ENCODE data around the gene MUC22. TPM values are rescaled to one million over a fixed set of nuclear protein-coding genes. Genes with fewer than 3 reads are reported as not detected.

The MUC22 gene
- total and polyA plus RNA-seq, 2 of the 4 experiments (the other 2 are of a cell fraction), result 0.02 TPM; not detected in 1

DNA sequence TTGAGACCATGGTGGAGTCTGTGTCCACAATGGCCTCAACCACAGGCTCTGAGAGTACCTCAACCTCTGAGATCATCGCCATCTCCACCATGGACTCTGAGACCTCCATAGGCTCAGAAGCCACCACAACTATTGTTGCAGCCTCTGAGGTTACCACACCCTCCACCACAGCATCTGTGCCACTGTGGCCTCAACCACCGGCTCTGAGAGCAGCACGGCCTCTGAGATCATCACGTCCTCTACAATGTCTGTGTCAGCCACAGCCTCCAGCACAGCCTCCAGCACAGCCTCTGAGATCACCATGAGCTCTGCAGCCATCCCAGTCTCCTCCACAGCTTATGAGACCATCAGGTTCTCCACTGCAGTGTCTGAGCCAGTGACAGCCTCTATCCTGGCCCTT is 46.2 kb upstream of the MUC22 start:
- H3K4me2 ChIP-seq (ENCODE audit: low read depth, low read length), result no peak overlapping the region
- H3K4me1 ChIP-seq (ENCODE audit: control insufficient read depth, insufficient read depth, low read length), result no peaks in the 10 kb centered on the region
- peaks cover 28% of the 10 kb centered on the region for H3K27me3 ChIP-seq (ENCODE audit: control insufficient read depth, insufficient read depth, low read length)
- no peaks in the 10 kb centered on the region for H3K9me1 ChIP-seq (ENCODE audit: insufficient read depth, low read length)
- TF ChIP-seq RAD21 (IDR thresholded peaks at IDR 0.05; ENCODE audit: low read length) (no peak), MAZ (IDR thresholded peaks at IDR 0.05; ENCODE audit: borderline replicate concordance, low read depth, low read length) (no peak), SMC3 (IDR thresholded peaks at IDR 0.05; ENCODE audit: low read depth, low read length) (no peak), POLR2A (IDR thresholded peaks at IDR 0.05; ENCODE audit: low read depth, low read length) (no peak), RFX5 (IDR thresholded peaks at IDR 0.05; ENCODE audit: low read depth, low read length) (no peak), USF2 (IDR thresholded peaks at IDR 0.05; ENCODE audit: low read depth, low read length) (no peak), CHD1 (IDR thresholded peaks at IDR 0.05; ENCODE audit: low read depth, low read length) (no peak), MAFK (IDR thresholded peaks at IDR 0.05; ENCODE audit: low read depth, low read length) (no peak), BHLHE40 (IDR thresholded peaks at IDR 0.05; ENCODE audit: low read depth, low read length) (no peak), FOS (IDR thresholded peaks at IDR 0.05; ENCODE audit: low read depth, low read length) (no peak), RCOR1 (IDR thresholded peaks at IDR 0.05; ENCODE audit: insufficient replicate concordance, low read length) (no peak), MXI1 (IDR thresholded peaks at IDR 0.05; ENCODE audit: borderline replicate concordance, low read depth, low read length) (no peak), CEBPB (IDR thresholded peaks at IDR 0.05; ENCODE audit: low read depth, low read length) (no peak)
- TF ChIP-seq, protein P1, sequence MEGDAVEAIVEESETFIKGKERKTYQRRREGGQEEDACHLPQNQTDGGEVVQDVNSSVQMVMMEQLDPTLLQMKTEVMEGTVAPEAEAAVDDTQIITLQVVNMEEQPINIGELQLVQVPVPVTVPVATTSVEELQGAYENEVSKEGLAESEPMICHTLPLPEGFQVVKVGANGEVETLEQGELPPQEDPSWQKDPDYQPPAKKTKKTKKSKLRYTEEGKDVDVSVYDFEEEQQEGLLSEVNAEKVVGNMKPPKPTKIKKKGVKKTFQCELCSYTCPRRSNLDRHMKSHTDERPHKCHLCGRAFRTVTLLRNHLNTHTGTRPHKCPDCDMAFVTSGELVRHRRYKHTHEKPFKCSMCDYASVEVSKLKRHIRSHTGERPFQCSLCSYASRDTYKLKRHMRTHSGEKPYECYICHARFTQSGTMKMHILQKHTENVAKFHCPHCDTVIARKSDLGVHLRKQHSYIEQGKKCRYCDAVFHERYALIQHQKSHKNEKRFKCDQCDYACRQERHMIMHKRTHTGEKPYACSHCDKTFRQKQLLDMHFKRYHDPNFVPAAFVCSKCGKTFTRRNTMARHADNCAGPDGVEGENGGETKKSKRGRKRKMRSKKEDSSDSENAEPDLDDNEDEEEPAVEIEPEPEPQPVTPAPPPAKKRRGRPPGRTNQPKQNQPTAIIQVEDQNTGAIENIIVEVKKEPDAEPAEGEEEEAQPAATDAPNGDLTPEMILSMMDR (conservative IDR thresholded peaks at IDR 0.05; ENCODE audit: low read depth, low read length), result no peak
- no peak overlapping the region for H2BK15ac ChIP-seq (ENCODE audit: low read depth, low read length)
- no peak overlapping the region for H4K8ac ChIP-seq (ENCODE audit: low read depth in 2 of 2, low read length in 2 of 2)
- WGBS, 2 experiments (ENCODE audit: extremely low coverage in 2 of 2, insufficient read length in 1 of 2), result 84% methylated on average over 4 of the region's 4 CpGs; no CpG with 5 or more reads in 1 of the 2 experiments
- ChIA-PET CTCF (interaction anchor here (1.1 kb wide), 1 partner anchor 36 kb away, joined by 3 read pairs; no protein-coding TSS in a partner anchor), POLR2A (ENCODE audit: unreplicated experiment) (no interaction called here)
- H3K4ac ChIP-seq (ENCODE audit: low read depth, low read length), result no peak overlapping the region
- H2AK9ac ChIP-seq (replicated peaks; ENCODE audit: low read depth, low read length, poor library complexity), result no peak overlapping the region
- ATAC-seq (ENCODE audit: low read depth) (no peak), DNase-seq (no peak)
- no peak overlapping the region for H2BK20ac ChIP-seq (ENCODE audit: low read depth, low read length)
- no peaks in the 10 kb centered on the region for H4K20me1 ChIP-seq (ENCODE audit: insufficient read depth, low read length)
- H2BK120ac ChIP-seq (ENCODE audit: low read depth, low read length), result no peak overlapping the region
- no peak overlapping the region for H3K14ac ChIP-seq (replicated peaks; ENCODE audit: low read depth, low read length)
- no peak overlapping the region for H2BK5ac ChIP-seq (ENCODE audit: low read depth, low read length, poor library complexity, severe bottlenecking)
- H4K5ac ChIP-seq (ENCODE audit: low read depth, low read length), result no peak overlapping the region
- H2AK5ac ChIP-seq (ENCODE audit: low read depth, low read length), result no peak overlapping the region
- H3K79me1 ChIP-seq (ENCODE audit: low read depth in 1 of 2, low read length in 2 of 2), result no peaks in the 10 kb centered on the region
- no peaks in the 10 kb centered on the region for H3K36me3 ChIP-seq (ENCODE audit: control insufficient read depth, insufficient read depth, low read length)
- H3K9ac ChIP-seq (ENCODE audit: low read depth, low read length), result no peak overlapping the region
- H3K9me3 ChIP-seq (ENCODE audit: control insufficient read depth, insufficient read depth, low read length), result no peaks in the 10 kb centered on the region
- no peak overlapping the region for H4K91ac ChIP-seq (ENCODE audit: insufficient read depth, low read depth, low read length)
- no TSS peak for BruUV-seq (replicated peaks)
- H2AFZ ChIP-seq (replicated peaks; ENCODE audit: low read length, poor library complexity), result peak overlapping the region; percentile 46
- intact Hi-C loops (cut with micrococcal nuclease) (no loop called here), dilution Hi-C loops (cut with HindIII; ENCODE audit: low sequenced_read_pairs, unreplicated experiment) (no loop called here), in situ Hi-C loops (cut with MboI; ENCODE audit: low sequenced_read_pairs) (no loop called here)
- H3K23ac ChIP-seq (ENCODE audit: low read depth, low read length), result no peak overlapping the region
- H3K4me3 ChIP-seq (ENCODE audit: insufficient read depth, low read depth, low read length), result no peak overlapping the region
- no peak overlapping the region for H3K27ac ChIP-seq (ENCODE audit: insufficient read depth, low read length)
- no peak overlapping the region for H3K56ac ChIP-seq (ENCODE audit: extremely low read depth, insufficient read depth, low read length)
- no peak overlapping the region for H3K18ac ChIP-seq (ENCODE audit: low read depth, low read length)

Measured in IMR-90 (cell line).